Progenitor cell of endocrine pancreas (in vitro differentiated cells): ENCODE measurements around the gene MATN1. TPM values are rescaled to one million over a fixed set of nuclear protein-coding genes. Genes with fewer than 3 reads are reported as not detected.

ENCODE experiments used
- DNase-seq: peaks from one replicate; pipeline ENCODE4 v3.0.0; 2021; ENCODE audit warnings: low spot score; ENCODE audit not compliant: unreplicated experiment
- H3K27ac Mint-ChIP-seq: 2 replicates; pipeline ENCODE4 v1.8.0; 2021; ENCODE audit warnings: mild to moderate bottlenecking, moderate library complexity, mixed read lengths
- H3K27me3 Mint-ChIP-seq: 2 replicates; pipeline ENCODE4 v1.8.0; 2021; ENCODE audit warnings: mixed read lengths
- H3K36me3 Mint-ChIP-seq: 2 replicates; pipeline ENCODE4 v1.8.0; 2022; ENCODE audit warnings: mixed read lengths; ENCODE audit not compliant: insufficient read depth
- H3K4me1 Mint-ChIP-seq: 2 replicates; pipeline ENCODE4 v1.8.0; 2021; ENCODE audit warnings: low read depth, mixed read lengths
- H3K4me3 Mint-ChIP-seq: 2 replicates; pipeline ENCODE4 v1.8.0; 2021; ENCODE audit warnings: low read depth, mild to moderate bottlenecking, moderate library complexity, mixed read lengths
- H3K9me3 Mint-ChIP-seq: 2 replicates; pipeline ENCODE4 v1.8.0; 2021; ENCODE audit warnings: low read depth, mixed read lengths
- CTCF ChIP-seq: fragments of 200-600 bp; sonication (generic); IDR thresholded peaks from one replicate; pipeline ENCODE4 v1.5.0; 2021; ENCODE audit warnings: antibody characterized with exemption, mild to moderate bottlenecking; ENCODE audit not compliant: unreplicated experiment
- total RNA-seq: library from RNA; stranded (reverse); gene quantifications from 2 replicates; pipeline ENCODE4 v1.2.1, GENCODE V29; 2021

Gene MATN1
- total RNA-seq, 1 donor from 2014 or later, result 0.14 TPM

DNA sequence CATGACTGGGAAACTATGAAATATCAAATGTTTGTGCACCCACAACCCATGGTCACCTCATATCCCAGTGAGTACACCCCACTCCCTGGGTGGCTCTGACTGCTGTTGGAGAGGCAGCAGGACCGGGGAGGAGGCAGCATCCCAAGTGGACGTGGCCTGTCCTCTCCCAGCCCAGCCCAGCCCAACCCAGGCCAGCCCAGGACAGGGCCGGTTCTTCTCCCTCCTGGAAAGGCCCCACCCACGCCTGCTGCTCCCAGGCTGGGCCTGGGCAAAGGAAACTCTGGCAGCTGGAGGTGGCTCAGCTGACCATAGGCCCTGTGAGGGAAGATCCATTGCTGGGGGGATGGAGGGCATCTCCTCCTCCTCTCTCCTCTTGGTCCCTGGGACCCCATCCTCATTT is 19.1 kb downstream of the MATN1 start:
- no peak overlapping the region for H3K4me3 Mint-ChIP-seq

DNA sequence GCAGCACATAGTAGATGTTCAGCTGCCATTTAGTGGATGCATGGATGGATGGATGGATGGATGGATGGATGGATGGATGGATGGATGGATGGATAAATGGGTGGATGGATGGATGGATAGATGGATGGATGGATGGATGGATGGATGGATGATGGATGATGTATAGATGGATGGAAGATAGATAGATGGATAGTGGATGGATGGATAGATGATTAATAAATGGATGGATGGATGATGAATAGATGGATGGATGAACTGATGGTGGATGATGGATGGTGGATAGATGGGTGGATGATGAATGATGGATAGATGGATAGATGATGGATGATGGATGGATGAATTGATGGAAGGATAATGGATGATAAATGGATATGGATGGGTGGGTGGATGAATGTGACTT is 20.6 kb downstream of the MATN1 start:
- H3K9me3 Mint-ChIP-seq, result no peaks in the 10 kb centered on the region

More for the DNA sequence above, 19.1 kb downstream of the MATN1 start:
- Mint-ChIP-seq H3K27ac (no peak overlapping the region), H3K4me1 (no peaks in the 10 kb centered on the region), H3K27me3 (peaks cover 2% of the 10 kb centered on the region), H3K36me3 (no peaks in the 10 kb centered on the region), H3K9me3 (no peaks in the 10 kb centered on the region)
- TF ChIP-seq CTCF, result no peak
- DNase-seq, result no peak

DNA sequence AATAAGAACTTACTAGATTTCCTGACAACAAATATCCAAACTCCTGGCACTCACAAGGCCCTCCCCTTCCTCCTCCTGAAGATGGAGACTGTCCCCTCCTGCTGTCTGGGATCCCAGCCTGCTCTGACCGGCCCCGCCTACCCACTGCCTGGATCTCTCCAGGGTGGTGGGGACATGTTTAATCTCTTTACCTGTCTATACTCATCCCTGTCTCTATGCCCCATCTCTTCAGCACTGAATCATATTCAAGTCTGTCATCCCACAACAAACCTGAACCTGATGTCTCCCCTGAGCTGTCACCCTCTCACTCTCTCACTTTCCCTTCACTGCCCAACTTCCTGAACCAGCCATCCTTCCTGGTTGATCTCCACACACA is 22.1 kb downstream of the MATN1 start:
- Mint-ChIP-seq H3K4me1 (no peaks in the 10 kb centered on the region), H3K27ac (no peak overlapping the region), H3K27me3 (peaks cover 2% of the 10 kb centered on the region), H3K36me3 (no peaks in the 10 kb centered on the region), H3K4me3 (no peak overlapping the region), H3K9me3 (no peaks in the 10 kb centered on the region)
- DNase-seq, result no peak
- no peak for TF ChIP-seq CTCF

More for the DNA sequence above, 20.6 kb downstream of the MATN1 start:
- H3K4me1 Mint-ChIP-seq, result no peaks in the 10 kb centered on the region
- no peak overlapping the region for H3K4me3 Mint-ChIP-seq
- H3K27me3 Mint-ChIP-seq, result peaks cover 2% of the 10 kb centered on the region
- H3K36me3 Mint-ChIP-seq, result no peaks in the 10 kb centered on the region
- H3K27ac Mint-ChIP-seq, result no peak overlapping the region
- TF ChIP-seq CTCF, result no peak
- no peak for DNase-seq

DNA sequence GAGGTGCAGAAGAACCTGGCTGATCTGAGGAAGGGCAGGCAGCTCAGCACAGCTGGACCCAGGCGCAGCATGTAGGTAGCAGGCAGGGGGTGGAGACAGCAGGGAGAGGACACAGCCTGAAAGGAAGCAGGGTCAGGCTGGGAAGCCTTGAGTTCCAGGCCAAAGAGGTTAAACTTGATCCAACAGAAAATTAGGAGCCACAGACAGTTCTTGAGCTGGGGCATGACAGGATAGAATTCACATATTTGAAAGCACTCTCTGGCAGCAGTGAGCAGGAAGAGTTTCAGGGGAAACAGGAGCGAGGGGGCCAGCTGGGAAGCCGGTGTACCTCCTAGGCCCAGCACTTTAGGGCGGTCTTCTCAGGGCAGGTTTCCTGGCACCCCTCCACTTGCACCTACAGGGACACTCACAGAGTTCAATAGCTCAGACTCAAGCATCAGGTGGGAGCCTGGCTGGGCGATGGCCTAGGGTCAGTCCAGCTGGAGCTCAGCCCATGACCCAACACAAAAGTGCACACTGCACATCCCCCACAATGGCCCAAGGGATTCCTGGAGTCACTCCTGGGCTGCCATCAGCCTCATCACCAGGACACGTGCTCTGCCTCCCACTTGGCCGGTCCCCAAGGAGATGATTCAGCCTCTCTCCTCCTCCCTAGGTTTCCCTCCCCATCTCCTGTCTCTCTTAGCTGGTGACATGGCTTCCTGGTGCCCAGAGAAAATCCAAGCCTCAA is 22.7 kb downstream of the MATN1 start:
- TF ChIP-seq CTCF, result no peak
- H3K36me3 Mint-ChIP-seq, result no peaks in the 10 kb centered on the region
- no peak overlapping the region for H3K27ac Mint-ChIP-seq
- no peak overlapping the region for H3K4me3 Mint-ChIP-seq
- H3K27me3 Mint-ChIP-seq, result no peaks in the 10 kb centered on the region
- H3K4me1 Mint-ChIP-seq, result no peaks in the 10 kb centered on the region
- no peaks in the 10 kb centered on the region for H3K9me3 Mint-ChIP-seq
- DNase-seq, result no peak

- Mint-ChIP-seq H3K4me1 (no peaks in the 10 kb centered on the region), H3K27ac (no peak overlapping the region), H3K4me3 (no peak overlapping the region), H3K9me3 (no peaks in the 10 kb centered on the region), H3K27me3 (no peaks in the 10 kb centered on the region), H3K36me3 (no peaks in the 10 kb centered on the region)
- TF ChIP-seq CTCF, result no peak
- no peak for DNase-seq
These were observed 23.6 kb downstream of the MATN1 start for GRCh38 chr1:30699762-30700161.
